IPS-NIHi7 (cell line): ENCODE results near the gene DUOXA2.
A peak's percentile ranks its signal among the peaks of the same experiment; 100 is the strongest.
"Not testable (repeated sequence)": the region's sequence is repeated elsewhere in the genome, so short reads cannot be mapped to it uniquely, and the experiment has no call there.

Source experiments
- DNase-seq: peaks from one replicate; pipeline ENCODE4 v3.0.0; 2012; ENCODE audit warnings: mixed read lengths; ENCODE audit errors: extremely low spot score

Gene DUOXA2

DNA sequence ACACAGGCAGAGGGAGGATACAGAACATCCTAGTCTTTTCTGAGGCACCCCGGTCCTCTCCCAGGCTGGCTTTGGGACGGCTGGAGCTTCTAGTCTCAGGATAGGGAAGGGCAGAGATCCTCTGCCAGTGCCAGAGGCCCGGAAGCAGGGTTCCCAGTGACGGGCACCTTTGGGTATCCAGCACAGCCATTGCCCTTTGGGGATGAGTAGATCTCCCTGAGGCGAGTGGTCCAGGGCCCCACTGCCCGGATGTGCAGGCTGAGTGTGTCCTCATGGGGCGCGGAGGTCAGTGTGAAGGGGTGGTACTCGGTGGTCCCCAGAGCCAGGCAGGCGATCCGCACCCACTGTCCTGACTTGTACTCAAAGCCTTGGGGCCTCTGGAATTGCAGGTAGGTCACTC is 18.5 kb upstream of the DUOXA2 start:
- no peak for DNase-seq

- no peak for DNase-seq
These were observed 16.7 kb upstream of the DUOXA2 start for GRCh38 chr15:45097466-45097865.

DNA sequence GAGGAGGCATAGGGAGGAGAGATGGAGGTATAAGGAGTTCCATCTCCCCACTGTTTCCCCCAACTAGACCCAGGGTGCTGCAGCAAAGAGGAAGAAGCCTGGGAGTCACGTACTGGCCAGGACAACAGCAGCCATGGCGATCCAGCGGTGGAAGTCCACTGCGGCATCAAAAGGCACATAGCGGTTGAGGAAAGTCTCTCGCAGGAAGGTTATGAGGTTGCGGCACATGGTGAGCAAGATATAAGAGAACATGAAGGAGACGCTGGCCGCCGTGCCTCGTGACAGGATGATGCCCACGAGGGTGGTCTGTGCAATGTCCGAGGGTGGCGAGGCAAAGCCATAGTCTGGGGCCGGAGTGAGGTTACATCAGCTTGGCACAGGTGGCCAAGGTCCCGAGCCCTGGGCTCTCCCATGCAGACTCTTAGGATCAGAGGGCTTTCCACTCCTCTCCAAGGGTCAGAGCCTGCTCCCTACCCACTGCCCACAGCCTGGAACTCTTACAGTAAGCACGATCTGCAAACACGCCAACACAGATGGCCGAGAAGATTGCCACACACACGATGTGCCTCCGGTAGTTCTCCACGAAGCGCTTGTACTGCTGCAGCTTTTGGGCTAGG is 14.5 kb upstream of the DUOXA2 start:
- no peak for DNase-seq

- DNase-seq = no peak
These were observed 13.1 kb upstream of the DUOXA2 start for GRCh38 chr15:45100884-45101625.

GRCh38 chr15:45101749-45102148 is 12.4 kb upstream of the DUOXA2 start:
- no peak for DNase-seq

DNA sequence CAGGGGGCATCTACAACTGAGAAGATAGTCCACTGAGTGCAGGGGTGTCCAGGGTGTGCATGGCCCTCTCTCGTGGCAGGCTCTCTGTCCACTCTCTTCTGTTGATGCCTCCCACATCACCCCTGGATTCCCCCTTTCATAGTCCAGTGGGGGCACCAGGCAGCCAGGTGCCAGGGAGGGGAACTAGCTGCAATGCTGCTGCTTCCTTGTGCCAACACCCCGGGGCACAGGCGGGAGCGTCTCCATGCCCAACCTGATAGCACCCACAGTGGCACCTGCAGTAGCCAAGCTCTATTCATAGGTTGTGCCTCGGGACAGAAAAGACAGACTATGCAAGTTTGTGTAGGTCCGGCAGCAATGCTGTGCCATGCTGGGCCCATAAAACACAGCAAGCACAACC is 11.9 kb upstream of the DUOXA2 start:
- DNase-seq = no peak

DNA sequence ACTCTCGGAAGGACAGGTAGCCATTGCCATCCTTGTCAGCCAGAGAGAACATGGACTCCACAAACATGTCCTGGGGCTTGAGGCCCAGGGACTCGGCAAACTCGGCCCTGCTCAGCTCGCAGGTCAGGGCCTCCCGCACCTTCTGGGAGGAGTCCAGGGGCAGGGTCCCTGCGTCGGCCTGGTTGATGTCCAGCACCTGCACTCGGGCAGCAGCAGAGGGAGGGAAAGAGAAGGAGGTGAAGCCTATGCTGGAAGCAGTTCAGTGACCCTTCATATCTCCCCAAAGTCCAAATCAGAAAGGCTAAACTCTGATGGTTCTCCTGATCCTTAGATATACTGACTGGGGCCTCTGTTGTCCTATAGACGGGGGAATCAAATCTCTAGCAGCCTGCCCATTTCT is 10.0 kb upstream of the DUOXA2 start:
- not testable (repeated sequence) for DNase-seq

DNA sequence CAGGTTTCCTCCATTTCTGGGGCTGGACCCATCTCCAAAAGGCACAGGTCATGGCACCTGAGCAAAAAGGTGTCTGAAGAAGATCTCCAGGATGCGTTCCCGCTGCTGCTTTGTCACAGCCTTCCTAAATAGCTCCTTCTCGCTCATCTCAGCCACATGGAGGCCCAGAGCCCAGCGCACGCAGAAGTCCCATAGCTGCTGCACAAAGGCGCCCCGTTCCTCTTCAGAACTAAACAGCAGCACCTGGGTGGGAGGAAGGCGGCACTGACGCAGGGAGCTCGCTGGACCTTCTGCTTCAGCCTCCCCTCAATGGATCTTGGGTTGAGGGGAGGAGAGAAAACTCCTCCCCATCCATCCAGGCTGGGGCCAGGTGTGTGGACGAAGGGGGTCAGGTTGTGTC is 8.5 kb upstream of the DUOXA2 start:
- DNase-seq = no peak

DNA sequence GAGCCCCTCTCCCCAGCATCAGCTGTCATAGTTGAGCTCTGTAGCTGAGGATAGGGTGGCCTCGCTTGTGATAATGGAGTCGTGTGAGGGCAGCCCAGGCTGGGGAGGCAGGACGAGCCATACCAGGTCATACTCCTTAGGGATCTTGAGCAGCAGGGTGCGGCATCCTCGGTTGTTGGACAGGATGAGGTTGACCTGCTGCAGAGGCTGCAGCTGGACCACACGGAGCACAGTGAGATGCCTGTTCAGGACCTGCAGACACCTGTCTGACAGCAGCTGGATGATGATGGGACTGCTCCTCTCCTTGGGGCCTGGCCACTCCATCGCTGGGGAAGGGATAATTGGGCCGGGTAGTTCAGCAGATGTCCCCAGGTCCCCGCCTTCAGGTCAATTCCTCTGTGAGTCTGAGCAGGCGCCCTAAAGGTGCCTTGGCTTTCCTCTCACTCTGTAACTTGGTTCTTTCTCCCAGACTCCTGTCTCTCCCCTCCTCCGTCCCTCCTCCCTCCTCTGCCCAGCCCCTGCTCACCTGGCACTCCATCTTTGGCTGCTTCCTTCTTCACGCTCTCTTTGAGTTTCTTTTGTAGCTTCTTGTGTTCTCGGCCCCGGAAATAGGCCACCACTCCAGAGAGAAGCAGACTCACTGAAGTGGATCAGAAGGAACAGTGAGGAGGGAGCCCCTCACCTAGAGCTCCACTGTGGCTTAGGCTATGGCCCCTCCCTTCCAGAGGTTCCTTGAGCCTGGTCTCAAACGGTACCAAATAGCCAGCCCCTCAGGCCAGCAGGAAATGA is 7.9 kb upstream of the DUOXA2 start:
- no peak for DNase-seq

DNA sequence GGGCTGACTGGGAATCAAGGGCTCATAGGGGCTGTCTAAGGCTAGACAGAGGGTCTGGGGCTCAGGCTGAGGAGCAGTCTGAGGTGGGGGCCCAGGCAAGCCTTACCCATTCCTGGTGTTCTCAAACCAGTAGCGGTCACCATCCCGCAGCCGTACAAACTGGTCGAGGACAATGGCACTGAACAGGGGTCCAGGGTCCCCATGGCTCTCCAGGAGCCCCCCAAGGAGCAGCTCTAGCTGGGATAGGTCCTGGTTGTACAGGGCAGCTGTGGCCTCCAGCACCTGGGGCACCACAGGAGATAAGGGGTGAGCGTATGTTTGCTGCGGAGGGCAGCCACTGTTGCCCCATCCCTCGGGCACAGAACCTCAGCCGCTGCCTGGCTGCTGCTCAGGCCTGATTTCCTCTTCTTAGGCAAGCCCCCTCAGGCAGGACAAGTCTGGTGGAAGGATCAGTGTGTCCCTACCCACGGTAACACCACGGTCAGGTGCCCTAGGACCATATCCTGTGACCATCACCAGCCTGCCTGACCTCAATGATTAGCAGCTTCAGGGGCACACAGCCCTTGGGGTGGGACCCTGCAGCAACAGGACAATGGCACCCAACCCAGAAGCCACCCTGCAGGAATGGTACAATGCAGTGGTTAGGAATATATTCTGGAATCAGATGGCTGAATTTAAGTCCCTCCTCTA is 6.0 kb upstream of the DUOXA2 start:
- no peak for DNase-seq

DNA sequence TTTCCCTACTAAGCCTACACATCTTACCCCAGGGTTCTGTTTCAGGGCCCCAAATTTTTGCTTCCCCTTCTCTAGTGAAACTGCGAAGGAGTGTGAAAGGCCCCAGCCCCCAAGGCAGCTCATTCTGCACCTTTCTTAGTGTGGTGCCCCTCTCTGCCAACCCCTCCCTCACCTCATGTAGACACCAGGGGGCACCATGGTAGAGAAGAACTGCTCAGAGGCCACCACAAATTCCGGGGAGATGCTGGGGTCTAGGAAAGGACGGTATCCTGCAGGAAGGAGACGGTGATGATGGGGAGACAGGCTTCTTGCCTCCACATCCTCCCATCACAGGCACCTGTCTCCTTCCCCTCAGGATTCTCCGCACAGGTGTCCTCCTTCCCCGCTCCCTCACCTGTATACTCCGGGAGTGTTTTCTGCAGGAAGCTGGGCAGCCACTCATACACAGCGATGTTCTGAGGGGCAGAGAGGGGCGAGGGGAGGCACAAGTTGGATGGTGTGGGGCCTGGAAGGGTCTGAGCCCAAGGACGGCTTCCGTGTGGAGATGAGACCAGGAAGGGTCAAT is 3.8 kb upstream of the DUOXA2 start:
- DNase-seq = no peak

- no peak for DNase-seq
These were observed 2.6 kb upstream of the DUOXA2 start for GRCh38 chr15:45111390-45112142.

GRCh38 chr15:45112143-45112590 is 2.0 kb upstream of the DUOXA2 start:
- no peak for DNase-seq

DNA sequence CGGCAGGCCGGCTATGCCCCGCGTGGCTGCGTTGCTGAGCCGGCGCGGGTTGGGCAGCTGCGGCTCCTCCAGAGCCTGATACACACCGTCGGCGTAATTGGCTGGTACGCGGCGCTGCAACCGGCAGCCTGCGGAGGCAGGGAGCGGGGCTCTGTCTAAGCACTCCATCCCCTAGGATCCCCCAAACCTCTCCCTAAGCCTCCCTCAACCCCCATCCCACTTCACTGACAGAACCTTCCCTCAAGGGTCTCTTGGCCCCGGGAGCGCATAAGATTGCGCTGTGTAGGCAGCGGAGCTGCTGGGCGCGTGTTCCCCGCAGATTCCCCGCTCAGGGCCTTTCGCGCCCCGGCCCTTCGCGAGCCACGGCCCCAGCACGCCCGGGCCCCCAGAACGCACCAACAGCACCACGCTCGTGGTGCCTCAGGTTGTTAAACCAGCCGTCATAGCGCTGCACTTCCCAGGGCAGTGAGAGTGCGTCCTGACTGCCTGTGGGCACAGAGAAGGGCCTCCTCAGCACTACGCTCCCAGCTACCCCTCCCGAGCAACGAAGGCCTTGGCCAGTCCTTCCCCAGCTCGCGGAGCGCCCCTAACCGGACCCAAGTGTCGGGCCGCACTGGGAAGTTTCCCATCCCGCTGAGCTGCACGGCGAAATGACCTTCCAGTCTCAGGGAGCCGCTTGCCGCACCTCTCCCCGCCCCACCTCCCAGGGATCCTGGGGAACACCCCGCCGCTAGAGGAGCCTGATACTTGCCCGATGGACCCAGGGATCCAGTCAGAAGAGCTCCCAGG is 1.3 kb upstream of the DUOXA2 start:
- peak; percentile 53 for DNase-seq

- no peak for DNase-seq
These were observed 641 bp upstream of the DUOXA2 start for GRCh38 chr15:45113380-45113990.

DNA sequence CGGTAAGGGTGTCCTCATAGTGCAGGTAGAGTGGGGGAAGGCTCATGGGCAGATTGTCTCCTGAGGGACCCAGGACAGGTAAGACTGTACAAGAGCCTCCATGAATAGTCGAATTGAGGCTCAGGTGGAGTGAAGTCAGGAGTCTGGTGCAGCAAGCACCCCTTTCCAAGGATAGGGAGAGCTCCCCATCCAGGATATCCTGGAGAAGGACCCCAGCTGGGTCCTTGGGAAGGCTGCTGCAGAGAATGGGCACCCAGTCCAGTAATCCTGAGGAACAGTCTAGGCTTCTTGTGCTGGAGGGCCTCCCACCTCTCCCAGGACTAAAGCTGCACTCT is 592 bp downstream of the DUOXA2 start:
- no peak for DNase-seq

- no peak for DNase-seq
These were observed 1.2 kb downstream of the DUOXA2 start for GRCh38 chr15:45115312-45115820.

DNA sequence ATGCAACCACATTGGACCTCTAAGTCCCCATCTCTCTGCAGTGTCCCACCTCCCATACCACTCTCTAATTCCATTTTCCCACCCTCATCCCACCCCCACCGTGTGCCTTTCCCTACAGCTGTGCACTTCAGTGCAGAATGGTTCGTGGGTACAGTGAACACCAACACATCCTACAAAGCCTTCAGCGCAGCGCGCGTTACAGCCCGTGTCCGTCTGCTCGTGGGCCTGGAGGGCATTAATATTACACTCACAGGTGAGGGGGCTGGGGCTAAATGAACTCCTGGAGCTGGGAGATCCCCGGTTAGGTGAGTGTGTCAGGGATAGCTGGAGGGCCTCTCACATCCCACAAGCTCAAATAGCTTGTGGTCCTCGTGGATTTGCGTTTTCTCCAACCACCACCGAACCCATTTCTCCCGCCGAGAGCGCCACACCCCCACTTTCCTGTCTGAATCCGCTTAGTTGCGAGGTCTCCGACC is 1.9 kb downstream of the DUOXA2 start:
- DNase-seq = no peak

- no peak for DNase-seq
These were observed 2.6 kb downstream of the DUOXA2 start for GRCh38 chr15:45116482-45117307.
